PC-3 (cell line): ENCODE measurements around the gene GPR183.

ENCODE experiments used
- CTCF ChIP-seq: fragments of 300-600 bp; sonication (generic); conservative IDR thresholded peaks from 2 replicates; pipeline ENCODE4 v1.5.1; 2017; ENCODE audit warnings: antibody characterized with exemption, low read depth, mild to moderate bottlenecking, low read length
- EZH2 ChIP-seq: fragments of 300-600 bp; sonication (generic); IDR thresholded peaks from one replicate; pipeline ENCODE4 v1.6.1; 2017; ENCODE audit warnings: antibody characterized with exemption, mild to moderate bottlenecking, low read length; ENCODE audit not compliant: unreplicated experiment
- EZH2phosphoT487 ChIP-seq: fragments of 300-600 bp; sonication (generic); IDR thresholded peaks from 2 replicates; pipeline ENCODE4 v1.6.1; 2018; ENCODE audit warnings: mild to moderate bottlenecking, antibody characterized with exemption, low read length, borderline replicate concordance

- TF ChIP-seq CTCF, result no peak
- TF ChIP-seq EZH2, result no peak
- no peak for TF ChIP-seq EZH2phosphoT487
These were observed 9.9 kb downstream of the GPR183 start for GRCh38 chr13:99297331-99297730.
